NOMO-1 treated with DMSO at 0.1 percent for 48 hours (cell line): Measurements from ENCODE around the gene CLDN6.

Experiments
- DNase-seq: peaks from one replicate; lab custom pipeline; 2025; ENCODE audit not compliant: unreplicated experiment; lab: John Stamatoyannopoulos, UW

Gene CLDN6

GRCh38 chr16:2974319-2975056, 43.5 kb downstream of the CLDN6 start:
- no peak for DNase-seq

GRCh38 chr16:2973605-2974318, 44.2 kb downstream of the CLDN6 start:
- no peak for DNase-seq

GRCh38 chr16:2973093-2973492, 44.9 kb downstream of the CLDN6 start:
- DNase-seq = no peak

- no peak for DNase-seq
These were observed 45.8 kb downstream of the CLDN6 start for GRCh38 chr16:2971985-2972784.

- DNase-seq = no peak
These were observed 46.6 kb downstream of the CLDN6 start for GRCh38 chr16:2971134-2971984.

- no peak for DNase-seq
These were observed 47.4 kb downstream of the CLDN6 start for GRCh38 chr16:2970563-2970962.

GRCh38 chr16:2969545-2970521, 48.1 kb downstream of the CLDN6 start:
- peak; percentile 81 for DNase-seq

- DNase-seq = peak; percentile 87
These were observed 49.0 kb downstream of the CLDN6 start, which contains the start of gene PAQR4 for GRCh38 chr16:2968738-2969544. PAQR4 (plus strand) TSS chr16:2969348; CDS start chr16:2969675, 327 bp downstream.

GRCh38 chr16:2968368-2968737, 49.6 kb downstream of the CLDN6 start:
- DNase-seq = peak; percentile 65

GRCh38 chr16:2967721-2968161, 50.2 kb downstream of the CLDN6 start:
- no peak for DNase-seq

GRCh38 chr16:2967211-2967631, 50.8 kb downstream of the CLDN6 start:
- no peak for DNase-seq

- DNase-seq = no peak
These were observed 51.2 kb downstream of the CLDN6 start for GRCh38 chr16:2966808-2967191.

GRCh38 chr16:2966043-2966807, 51.8 kb downstream of the CLDN6 start:
- DNase-seq = no peak
